PFSK-1 (cell line): ENCODE results near the gene PARD3B.

Source experiments
- FOXP2 ChIP-seq: optimal IDR thresholded peaks from 2 replicates; pipeline ENCODE3; 2011; ENCODE audit warnings: borderline replicate concordance, control low read depth, inconsistent platforms; ENCODE audit not compliant: insufficient read depth; ENCODE audit errors: extremely low read length, extremely low read depth
- POLR2AphosphoS5 ChIP-seq: IDR thresholded peaks from 2 replicates; pipeline ENCODE4 v1.6.1; 2012; ENCODE audit warnings: low read depth, mild to moderate bottlenecking, control low read depth, low read length, moderate library complexity
- REST ChIP-seq, 2 experiments: IDR thresholded peaks; 2 replicates each; pipeline versions ENCODE4 v1.6.1 to v1.8.0; 2011 to 2012; ENCODE audit warnings: low read depth in 2 of 2, low read length in 2 of 2, control low read depth in 1 of 2, inconsistent platforms in 1 of 2, mild to moderate bottlenecking in 1 of 2, moderate library complexity in 1 of 2; ENCODE audit not compliant: insufficient read depth in 1 of 2
- SIN3A ChIP-seq: IDR thresholded peaks from 2 replicates; pipeline ENCODE4 v1.6.1; 2012; ENCODE audit warnings: mild to moderate bottlenecking, low read length, moderate library complexity, borderline replicate concordance; ENCODE audit not compliant: insufficient read depth
- TAF1 ChIP-seq: IDR thresholded peaks from 2 replicates; pipeline ENCODE4 v1.6.1; 2012; ENCODE audit warnings: low read length, control low read depth, borderline replicate concordance; ENCODE audit not compliant: insufficient read depth

- TF ChIP-seq SIN3A (no peak), POLR2AphosphoS5 (no peak), TAF1 (no peak), REST (IDR thresholded peaks at IDR 0.05; ENCODE audit: insufficient read depth in 1 of 2, low read depth in 2 of 2, low read length in 2 of 2) (no peak), FOXP2 (no peak)
These were observed 998.8 kb downstream of the PARD3B start for GRCh38 chr2:205543937-205544702.
